ENCODE measurements around the gene RIPPLY1.

Gene RIPPLY1

GRCh38 chrX:106903291-106903824 lies at the start of gene RIPPLY1:
Gene RIPPLY1 (minus strand): TSS chrX:106903341. CDS start chrX:106903287, 54 bp downstream.
- no peak for DNase-seq

- no peak for DNase-seq
Observed at GRCh38 chrX:106952538-106952937, 49.4 kb upstream of the RIPPLY1 start.

GRCh38 chrX:106952089-106952488 lies 48.9 kb upstream of the RIPPLY1 start:
- DNase-seq, result no peak

- no peak for DNase-seq
Observed at GRCh38 chrX:106951230-106951629, 48.1 kb upstream of the RIPPLY1 start.

- no peak for DNase-seq
Observed at GRCh38 chrX:106950381-106950780, 47.2 kb upstream of the RIPPLY1 start.

- DNase-seq, result no peak
Observed at GRCh38 chrX:106949366-106949765, 46.2 kb upstream of the RIPPLY1 start.

GRCh38 chrX:106948641-106949040 lies 45.5 kb upstream of the RIPPLY1 start:
- no peak for DNase-seq

GRCh38 chrX:106946464-106946863 lies 43.3 kb upstream of the RIPPLY1 start:
- no peak for DNase-seq

- no peak for DNase-seq
Observed at GRCh38 chrX:106940068-106940467, 36.9 kb upstream of the RIPPLY1 start.

- DNase-seq, result no peak
Observed at GRCh38 chrX:106939566-106939965, 36.4 kb upstream of the RIPPLY1 start.

- DNase-seq, result no peak
Observed at GRCh38 chrX:106936246-106936645, 33.1 kb upstream of the RIPPLY1 start.

GRCh38 chrX:106935175-106935574 lies 32.0 kb upstream of the RIPPLY1 start:
- no peak for DNase-seq

GRCh38 chrX:106933538-106933961 lies 30.4 kb upstream of the RIPPLY1 start:
- DNase-seq, result no peak

- DNase-seq, result no peak
Observed at GRCh38 chrX:106932960-106933537, 29.9 kb upstream of the RIPPLY1 start.

- no peak for DNase-seq
Observed at GRCh38 chrX:106932492-106932923, 29.4 kb upstream of the RIPPLY1 start.

- no peak for DNase-seq
Observed at GRCh38 chrX:106931831-106932491, 28.8 kb upstream of the RIPPLY1 start.

GRCh38 chrX:106928227-106928626 lies 25.1 kb upstream of the RIPPLY1 start:
- no peak for DNase-seq

- DNase-seq, result no peak
Observed at GRCh38 chrX:106927700-106928099, 24.6 kb upstream of the RIPPLY1 start.

GRCh38 chrX:106927023-106927422 lies 23.9 kb upstream of the RIPPLY1 start:
- DNase-seq, result no peak

- DNase-seq, result no peak
Observed at GRCh38 chrX:106921637-106922036, 18.5 kb upstream of the RIPPLY1 start.

- no peak for DNase-seq
Observed at GRCh38 chrX:106919932-106920452, 16.9 kb upstream of the RIPPLY1 start, which contains the start of gene CLDN2. Gene CLDN2 (plus strand): TSS chrX:106920402. CDS start chrX:106928229, 7,827 bp downstream.

- no peak for DNase-seq
Observed at GRCh38 chrX:106917830-106918500, 14.8 kb upstream of the RIPPLY1 start.

GRCh38 chrX:106912864-106913263 lies 9.7 kb upstream of the RIPPLY1 start:
- no peak for DNase-seq

GRCh38 chrX:106906361-106906760 lies 3.2 kb upstream of the RIPPLY1 start:
- no peak for DNase-seq
